ENCODE results near the gene NDUFB10.
"Not testable (repeated sequence)": the region's sequence is repeated elsewhere in the genome, so short reads cannot be mapped to it uniquely, and the experiment has no call there.

Gene NDUFB10

GRCh38 chr16:1953734-1954133 is 5.6 kb upstream of the NDUFB10 start:
- TF ChIP-seq CTCF (IDR thresholded peaks at IDR 0.05): no peak
- Histone ChIP-seq H3K9me3 (no peaks in the 10 kb centered on the region), H3K36me3 (no peaks in the 10 kb centered on the region), H3K4me3 (no peak overlapping the region), H3K4me1 (peaks cover 0 to 7% (median 2%) of the 10 kb centered on the region in 4 donors), H3K27ac (no peak overlapping the region), H3K27me3 (peaks cover 0 to 11% of the 10 kb centered on the region in 2 donors)
- no peak for DNase-seq
- intact Hi-C loops (cut with DNase I; ENCODE audit: low total_unique reads): no loop called here

GRCh38 chr16:1957434-1958142 is 1.8 kb upstream of the NDUFB10 start:
- peaks cover 0 to 11% of the 10 kb centered on the region in 2 donors for H3K27me3 ChIP-seq
- H3K9me3 ChIP-seq; H3K4me3 ChIP-seq; H3K27ac ChIP-seq; DNase-seq; intact Hi-C loops (cut with DNase I; ENCODE audit: low total_unique reads): not testable (repeated sequence)
- H3K36me3 ChIP-seq: peaks cover 16 to 21% (median 19%) of the 10 kb centered on the region in 3 donors
- H3K4me1 ChIP-seq: peaks cover 0 to 20% (median 16%) of the 10 kb centered on the region in 4 donors

- DNase-seq: not testable (repeated sequence)
Observed at GRCh38 chr16:1958143-1958491, 1.2 kb upstream of the NDUFB10 start.

GRCh38 chr16:1958715-1959268 is 546 bp upstream of the NDUFB10 start:
- Histone ChIP-seq H3K9me3 (no peaks in the 10 kb centered on the region), H3K27me3 (peaks cover 0 to 11% of the 10 kb centered on the region in 2 donors), H3K27ac (peak overlapping the region; percentile 85 to 92), H3K4me3 (peak overlapping the region; percentile 80 to 83), H3K36me3 (peaks cover 28 to 32% (median 31%) of the 10 kb centered on the region in 3 donors), H3K4me1 (peaks cover 0 to 27% (median 18%) of the 10 kb centered on the region in 4 donors)
- no peak for TF ChIP-seq CTCF (IDR thresholded peaks at IDR 0.05)
- DNase-seq: no peak
- intact Hi-C loops (cut with DNase I; ENCODE audit: low total_unique reads): no loop called here

More at GRCh38 chr16:1958143-1958491, 1.2 kb upstream of the NDUFB10 start:
- H3K4me3 ChIP-seq; intact Hi-C loops (cut with DNase I; ENCODE audit: low total_unique reads); H3K9me3 ChIP-seq; H3K27ac ChIP-seq: not testable (repeated sequence)
- H3K36me3 ChIP-seq: peaks cover 21 to 26% (median 24%) of the 10 kb centered on the region in 3 donors
- peaks cover 0 to 20% (median 16%) of the 10 kb centered on the region in 4 donors for H3K4me1 ChIP-seq
- H3K27me3 ChIP-seq: peaks cover 0 to 11% of the 10 kb centered on the region in 2 donors

- no peak for DNase-seq
- H3K27ac ChIP-seq: peak overlapping the region in 1 of 2 donors; percentile 92
- H3K9me3 ChIP-seq: no peaks in the 10 kb centered on the region
- no peaks in the 10 kb centered on the region for H3K27me3 ChIP-seq
- peak overlapping the region in 1 of 2 donors; percentile 83 for H3K4me3 ChIP-seq
- TF ChIP-seq CTCF (IDR thresholded peaks at IDR 0.05): no peak
- intact Hi-C loops (cut with DNase I; ENCODE audit: low total_unique reads): no loop called here
- H3K4me1 ChIP-seq: peaks cover 0 to 37% (median 27%) of the 10 kb centered on the region in 4 donors
- H3K36me3 ChIP-seq: peaks cover 28 to 34% (median 32%) of the 10 kb centered on the region in 3 donors
Observed at GRCh38 chr16:1960665-1961630, 1.6 kb downstream of the NDUFB10 start.

- Histone ChIP-seq H3K9me3 (no peaks in the 10 kb centered on the region), H3K4me1 (peaks cover 0 to 39% (median 28%) of the 10 kb centered on the region in 4 donors), H3K4me3 (no peak overlapping the region), H3K27me3 (no peaks in the 10 kb centered on the region), H3K36me3 (peaks cover 28 to 34% (median 32%) of the 10 kb centered on the region in 3 donors), H3K27ac (no peak overlapping the region)
- intact Hi-C loops (cut with DNase I; ENCODE audit: low total_unique reads): no loop called here
- no peak for TF ChIP-seq CTCF (IDR thresholded peaks at IDR 0.05)
- no peak for DNase-seq
Observed at GRCh38 chr16:1961651-1962067, 2.3 kb downstream of the NDUFB10 start.

- H3K27me3 ChIP-seq; H3K4me3 ChIP-seq; DNase-seq; H3K9me3 ChIP-seq; intact Hi-C loops (cut with DNase I; ENCODE audit: low total_unique reads); H3K27ac ChIP-seq: not testable (repeated sequence)
- Histone ChIP-seq H3K36me3 (peaks cover 28 to 34% (median 32%) of the 10 kb centered on the region in 3 donors), H3K4me1 (peaks cover 0 to 39% (median 28%) of the 10 kb centered on the region in 4 donors)
Observed at GRCh38 chr16:1962161-1963153, 3.1 kb downstream of the NDUFB10 start.

Measured in tibial artery (tissue), 4 donors.